GM23338 (cell line): ENCODE data around the gene MUL1. TPM values are rescaled to one million over a fixed set of nuclear protein-coding genes. Genes with fewer than 3 reads are reported as not detected.

Experiments
- ATAC-seq: fragments of 200-7000 bp; cut with Tn5 transposase; 3 replicates; pipeline ENCODE4 v1.9.1; 2020
- DNase-seq: peaks from one replicate; pipeline ENCODE4 v3.0.0-alpha.2; 2015; ENCODE audit warnings: low spot score
- H2AFZ ChIP-seq: fragments of 200-600 bp; sonication (generic); 2 replicates; pipeline ENCODE4 v1.8.0; 2016; ENCODE audit warnings: antibody characterized with exemption, mild to moderate bottlenecking, moderate library complexity
- H3F3A ChIP-seq: fragments of 200-600 bp; sonication (generic); replicated peaks from 2 replicates; pipeline ENCODE4 v1.8.0; 2017; ENCODE audit warnings: antibody characterized with exemption, mixed run types, low read depth
- H3K27ac ChIP-seq: fragments of 200-600 bp; sonication (generic); 2 replicates; pipeline ENCODE4 v1.6.1; 2016; ENCODE audit warnings: low read depth
- H3K27me3 ChIP-seq: fragments of 200-600 bp; sonication (generic); 2 replicates; pipeline ENCODE4 v1.8.0; 2016; ENCODE audit warnings: mild to moderate bottlenecking, mixed run types, moderate library complexity; ENCODE audit not compliant: insufficient read depth
- H3K36me3 ChIP-seq: fragments of 200-600 bp; sonication (generic); 2 replicates; pipeline ENCODE4 v1.8.0; 2016; ENCODE audit warnings: mild to moderate bottlenecking; ENCODE audit not compliant: insufficient read depth
- H3K4me1 ChIP-seq: fragments of 200-600 bp; sonication (generic); 2 replicates; pipeline ENCODE4 v1.8.0; 2016; ENCODE audit warnings: mild to moderate bottlenecking, moderate library complexity; ENCODE audit not compliant: insufficient read depth
- H3K4me2 ChIP-seq: fragments of 200-600 bp; sonication (generic); 2 replicates; pipeline ENCODE4 v1.7.1; 2017; ENCODE audit warnings: mixed run types
- H3K4me3 ChIP-seq: fragments of 200-600 bp; sonication (generic); 2 replicates; pipeline ENCODE4 v1.6.1; 2016; ENCODE audit warnings: mixed run types
- H3K79me2 ChIP-seq: fragments of 200-600 bp; sonication (generic); replicated peaks from 2 replicates; pipeline ENCODE4 v1.8.0; 2017; ENCODE audit warnings: mild to moderate bottlenecking; ENCODE audit not compliant: insufficient read depth
- H3K9me2 ChIP-seq: fragments of 200-600 bp; sonication (generic); 2 replicates; pipeline ENCODE4 v1.8.0; 2017; ENCODE audit not compliant: insufficient read depth
- H4K20me1 ChIP-seq: fragments of 200-600 bp; sonication (generic); replicated peaks from 2 replicates; pipeline ENCODE4 v1.8.0; 2017; ENCODE audit warnings: mild to moderate bottlenecking; ENCODE audit not compliant: insufficient read depth
- H3K27ac Mint-ChIP-seq: 2 replicates; pipeline ENCODE4 v1.8.0; 2020; ENCODE audit warnings: inconsistent platforms, mild to moderate bottlenecking, moderate library complexity, mixed read lengths
- H3K27me3 Mint-ChIP-seq: 3 replicates; pipeline ENCODE4 v1.8.0; 2022; ENCODE audit warnings: low read depth, mild to moderate bottlenecking, moderate library complexity, mixed read lengths, inconsistent platforms; ENCODE audit not compliant: insufficient read depth, poor library complexity
- H3K36me3 Mint-ChIP-seq: 3 replicates; pipeline ENCODE4 v1.8.0; 2021; ENCODE audit warnings: low read depth, mild to moderate bottlenecking, inconsistent platforms, moderate library complexity, mixed read lengths
- H3K4me1 Mint-ChIP-seq: 3 replicates; pipeline ENCODE4 v1.8.0; 2020; ENCODE audit warnings: mild to moderate bottlenecking, inconsistent platforms, mixed read lengths
- H3K4me3 Mint-ChIP-seq: 3 replicates; pipeline ENCODE4 v1.8.0; 2021; ENCODE audit warnings: moderate library complexity, mild to moderate bottlenecking, inconsistent platforms, mixed read lengths
- H3K9me3 Mint-ChIP-seq: 3 replicates; pipeline ENCODE4 v1.8.0; 2020; ENCODE audit warnings: moderate library complexity, mild to moderate bottlenecking, inconsistent platforms, mixed read lengths
- CREB1 ChIP-seq: fragments of 250-450 bp; sonication (Bioruptor Pico); IDR thresholded peaks from 2 replicates; pipeline ENCODE4 v1.5.0; 2020; ENCODE audit warnings: low read depth, mild to moderate bottlenecking, moderate library complexity
- CTCF ChIP-seq, 2 experiments: fragments of 200-600 bp in 1 of 2; sonication (generic) in 1 of 2; conservative IDR thresholded peaks; 2 replicates each; pipeline versions ENCODE4 v1.5.1 to v1.6.1; 2016 to 2017; ENCODE audit warnings: antibody characterized with exemption in 2 of 2, low read depth in 2 of 2, mild to moderate bottlenecking in 2 of 2, moderate library complexity in 1 of 2
- EZH2 ChIP-seq: fragments of 200-600 bp; sonication (generic); IDR thresholded peaks from one replicate; pipeline ENCODE4 v1.8.0; 2017; ENCODE audit warnings: antibody characterized with exemption, mild to moderate bottlenecking, low read depth; ENCODE audit not compliant: unreplicated experiment
- EZH2phosphoT487 ChIP-seq: fragments of 200-600 bp; sonication (generic); IDR thresholded peaks from one replicate; pipeline ENCODE4 v1.8.1; 2018; ENCODE audit warnings: antibody characterized with exemption; ENCODE audit not compliant: unreplicated experiment
- JUNB ChIP-seq: IDR thresholded peaks from one replicate; pipeline ENCODE4 v1.6.1; 2016; ENCODE audit warnings: antibody characterized with exemption; ENCODE audit not compliant: unreplicated experiment
- REST ChIP-seq: IDR thresholded peaks from one replicate; pipeline ENCODE4 v1.6.1; 2018; ENCODE audit warnings: antibody characterized with exemption; ENCODE audit not compliant: unreplicated experiment
- ZNF462 ChIP-seq: fragments of 250-450 bp; sonication (Bioruptor Pico); IDR thresholded peaks from 2 replicates; pipeline ENCODE4 v1.5.0; 2020; ENCODE audit warnings: mild to moderate bottlenecking, moderate library complexity
- polyA plus RNA-seq: library from polyadenylated mRNA; unstranded; fragments of >200 nt; fragmentation: Nextera tagmentation; extraction: Ambion mirVana; gene quantifications from 2 replicates; pipeline ENCODE4 v1.2.1, GENCODE V29; 2016
- total RNA-seq: library from RNA; depleted of rRNA; stranded (reverse); fragments of >200 nt; shearing (Covaris generic); gene quantifications from 2 replicates; pipeline ENCODE4 v1.2.3, GENCODE V29; 2014

The MUL1 gene
- total and polyA plus RNA-seq, 2 experiments from 2014 or later, result 8.9 to 26.2 TPM

GRCh38 chr1:20491866-20492265 is 16.1 kb downstream of the MUL1 start:
- H3K4me3 ChIP-seq, result no peak overlapping the region
- H3K27ac ChIP-seq, result no peak overlapping the region
- no peaks in the 10 kb centered on the region for H4K20me1 ChIP-seq
- H3K36me3 ChIP-seq, result no peaks in the 10 kb centered on the region
- H3K9me2 ChIP-seq, result no peaks in the 10 kb centered on the region
- peaks cover 37% of the 10 kb centered on the region for H3K27me3 ChIP-seq
- no peak overlapping the region for H3K27ac Mint-ChIP-seq
- no peak overlapping the region for H3K4me3 Mint-ChIP-seq
- no peak for DNase-seq
- no peaks in the 10 kb centered on the region for H3K36me3 Mint-ChIP-seq
- H3F3A ChIP-seq, result 0 out of 2 replicates have a peak, but pooled peaks cover 9% of the 10 kb centered on the region
- no peak overlapping the region for H3K4me2 ChIP-seq
- H2AFZ ChIP-seq, result no peak overlapping the region
- no peak for TF ChIP-seq REST
- 0 out of 4 replicates have a peak, but pooled peaks of 1 of the 2 experiments have one; percentile 9 for TF ChIP-seq CTCF (conservative IDR thresholded peaks at IDR 0.05; ENCODE audit: low read depth in 2 of 2)
- H3K79me2 ChIP-seq, result no peaks in the 10 kb centered on the region
- no peak for ATAC-seq
- H3K4me1 Mint-ChIP-seq, result peaks cover 30% of the 10 kb centered on the region
- peaks cover 29% of the 10 kb centered on the region for H3K27me3 Mint-ChIP-seq
- no peaks in the 10 kb centered on the region; the same call in 2 of the 3 replicates for H3K9me3 Mint-ChIP-seq
- peaks cover 25% of the 10 kb centered on the region; the same call in 1 of the 2 replicates for H3K4me1 ChIP-seq

GRCh38 chr1:20491178-20491577 is 16.8 kb downstream of the MUL1 start:
- Histone ChIP-seq H3F3A (0 out of 2 replicates have a peak, but pooled peaks cover 9% of the 10 kb centered on the region), H3K9me2 (no peaks in the 10 kb centered on the region), H3K4me3 (no peak overlapping the region), H2AFZ (no peak overlapping the region), H4K20me1 (no peaks in the 10 kb centered on the region), H3K36me3 (no peaks in the 10 kb centered on the region), H3K27ac (no peak overlapping the region), H3K27me3 (peaks cover 37% of the 10 kb centered on the region), H3K4me2 (no peak overlapping the region), H3K79me2 (no peaks in the 10 kb centered on the region), H3K4me1 (peaks cover 25% of the 10 kb centered on the region; the same call in 1 of the 2 replicates)
- ATAC-seq (no peak), DNase-seq (no peak)
- Mint-ChIP-seq H3K27me3 (peaks cover 29% of the 10 kb centered on the region), H3K27ac (no peak overlapping the region), H3K4me1 (peaks cover 30% of the 10 kb centered on the region), H3K9me3 (no peaks in the 10 kb centered on the region; the same call in 2 of the 3 replicates), H3K36me3 (no peaks in the 10 kb centered on the region), H3K4me3 (no peak overlapping the region)
- TF ChIP-seq CTCF (conservative IDR thresholded peaks at IDR 0.05; ENCODE audit: low read depth in 2 of 2) (no peak), ZNF462 (CRISPR knock-in tag) (no peak), JUNB (no peak), EZH2 (no peak), EZH2phosphoT487 (no peak), CREB1 (no peak)
